Measurements from ENCODE around the gene VTN. TPM values are rescaled to one million over a fixed set of nuclear protein-coding genes. Genes with fewer than 3 reads are reported as not detected.

VTN gene
- polyA plus RNA-seq, 1 donor from 2014 or later, result 1.5 TPM

DNA sequence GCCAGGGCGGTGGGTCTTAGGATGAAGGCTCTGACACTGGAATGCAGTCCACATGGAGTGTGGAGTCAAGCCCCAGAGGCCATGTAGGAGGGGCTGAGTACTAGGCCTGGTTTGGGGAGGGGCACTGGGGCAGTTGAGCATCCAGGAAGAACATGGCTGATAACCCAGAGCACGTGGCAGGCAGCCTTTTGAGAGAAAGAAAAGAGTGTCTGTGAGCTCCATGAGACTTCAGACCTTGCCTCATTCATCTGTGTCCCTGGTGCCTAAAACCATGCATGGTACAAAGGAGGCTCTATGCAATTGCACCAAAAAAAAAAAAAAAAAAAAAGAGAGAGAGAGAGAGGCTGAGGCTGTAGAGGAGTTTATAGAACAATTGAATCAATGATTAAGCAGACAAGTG lies 21.3 kb upstream of the VTN start:
- Histone ChIP-seq H3K4me2 (ENCODE audit: low read length) (no peak overlapping the region), H2AFZ (ENCODE audit: low read depth, low read length) (no peak overlapping the region), H3K9me3 (ENCODE audit: low read length) (no peaks in the 10 kb centered on the region), H3K36me3 (ENCODE audit: insufficient read depth, low read length) (peaks cover 5% of the 10 kb centered on the region), H3K9me2 (ENCODE audit: insufficient read depth, low read length) (no peaks in the 10 kb centered on the region), H3K79me2 (replicated peaks; ENCODE audit: insufficient read depth, low read length) (no peaks in the 10 kb centered on the region), H3K27ac (ENCODE audit: low read length) (no peak overlapping the region), H3K27me3 (ENCODE audit: insufficient read depth, low read depth, low read length) (no peaks in the 10 kb centered on the region), H3K9ac (ENCODE audit: low read length) (no peak overlapping the region), H3K4me3 (ENCODE audit: low read length) (no peak overlapping the region), H4K20me1 (ENCODE audit: insufficient read depth) (no peaks in the 10 kb centered on the region), H3F3A (ENCODE audit: insufficient read depth, low read length, poor library complexity, severe bottlenecking) (no peaks in the 10 kb centered on the region)
- TF ChIP-seq RAD21 (conservative IDR thresholded peaks at IDR 0.05), result no peak
- no peak for TF ChIP-seq EP300 (conservative IDR thresholded peaks at IDR 0.05; ENCODE audit: poor library complexity, severe bottlenecking)
- no peak for TF ChIP-seq TAF1 (IDR thresholded peaks at IDR 0.05; ENCODE audit: low read depth)
- no peak for TF ChIP-seq MXI1 (conservative IDR thresholded peaks at IDR 0.05; ENCODE audit: poor library complexity, severe bottlenecking)
- no peak for TF ChIP-seq POLR2AphosphoS5 (IDR thresholded peaks at IDR 0.05)
- no peak for TF ChIP-seq CTCF (IDR thresholded peaks at IDR 0.05; ENCODE audit: poor library complexity, severe bottlenecking)
- no peak for TF ChIP-seq EZH2 (IDR thresholded peaks at IDR 0.05; ENCODE audit: borderline replicate concordance, insufficient read depth, low read length, poor library complexity, severe bottlenecking)
- TF ChIP-seq REST (IDR thresholded peaks at IDR 0.05; ENCODE audit: borderline replicate concordance), result no peak
- TF ChIP-seq SMC3 (conservative IDR thresholded peaks at IDR 0.05; ENCODE audit: poor library complexity), result no peak

- Histone ChIP-seq H3K4me3 (ENCODE audit: low read length) (no peak overlapping the region), H3K36me3 (ENCODE audit: insufficient read depth, low read length) (peaks cover 5% of the 10 kb centered on the region), H3F3A (ENCODE audit: insufficient read depth, low read length, poor library complexity, severe bottlenecking) (no peaks in the 10 kb centered on the region), H3K27ac (ENCODE audit: low read length) (no peak overlapping the region), H3K27me3 (ENCODE audit: insufficient read depth, low read depth, low read length) (no peaks in the 10 kb centered on the region), H3K79me2 (replicated peaks; ENCODE audit: insufficient read depth, low read length) (no peaks in the 10 kb centered on the region), H4K20me1 (ENCODE audit: insufficient read depth) (no peaks in the 10 kb centered on the region), H3K9ac (ENCODE audit: low read length) (no peak overlapping the region), H3K9me2 (ENCODE audit: insufficient read depth, low read length) (no peaks in the 10 kb centered on the region), H3K9me3 (ENCODE audit: low read length) (no peaks in the 10 kb centered on the region), H2AFZ (ENCODE audit: low read depth, low read length) (no peak overlapping the region), H3K4me2 (ENCODE audit: low read length) (no peak overlapping the region)
- TF ChIP-seq POLR2AphosphoS5 (IDR thresholded peaks at IDR 0.05), result no peak
These were observed 20.9 kb upstream of the VTN start for GRCh38 chr17:28390984-28391383.

- H3K4me3 ChIP-seq (ENCODE audit: low read length), result no peak overlapping the region
- H2AFZ ChIP-seq (ENCODE audit: low read depth, low read length), result no peak overlapping the region
- no peak overlapping the region for H3K27ac ChIP-seq (ENCODE audit: low read length)
- H3F3A ChIP-seq (ENCODE audit: insufficient read depth, low read length, poor library complexity, severe bottlenecking), result no peaks in the 10 kb centered on the region
- no peaks in the 10 kb centered on the region for H3K9me2 ChIP-seq (ENCODE audit: insufficient read depth, low read length)
- no peaks in the 10 kb centered on the region for H4K20me1 ChIP-seq (ENCODE audit: insufficient read depth)
- no peaks in the 10 kb centered on the region for H3K27me3 ChIP-seq (ENCODE audit: insufficient read depth, low read depth, low read length)
- H3K36me3 ChIP-seq (ENCODE audit: insufficient read depth, low read length), result peaks cover 5% of the 10 kb centered on the region
- H3K9me3 ChIP-seq (ENCODE audit: low read length), result no peaks in the 10 kb centered on the region
- H3K9ac ChIP-seq (ENCODE audit: low read length), result no peak overlapping the region
- H3K4me2 ChIP-seq (ENCODE audit: low read length), result no peak overlapping the region
- no peaks in the 10 kb centered on the region for H3K79me2 ChIP-seq (replicated peaks; ENCODE audit: insufficient read depth, low read length)
- TF ChIP-seq EP300 (conservative IDR thresholded peaks at IDR 0.05; ENCODE audit: poor library complexity, severe bottlenecking) (no peak), REST (IDR thresholded peaks at IDR 0.05; ENCODE audit: borderline replicate concordance) (no peak), TAF1 (IDR thresholded peaks at IDR 0.05; ENCODE audit: low read depth) (no peak), CTCF (IDR thresholded peaks at IDR 0.05; ENCODE audit: poor library complexity, severe bottlenecking) (no peak), MXI1 (conservative IDR thresholded peaks at IDR 0.05; ENCODE audit: poor library complexity, severe bottlenecking) (no peak)
These were observed 20.5 kb upstream of the VTN start for GRCh38 chr17:28390563-28390962.
